ENCODE results near the gene HOXC6. TPM values are rescaled to one million over a fixed set of nuclear protein-coding genes. Genes with fewer than 3 reads are reported as not detected.

The HOXC6 gene
- total and polyA plus RNA-seq, 2 donors (not counting 3 experiments of a cell fraction or from before 2014, with no cell fraction given), result 0.58 to 0.72 TPM

DNA sequence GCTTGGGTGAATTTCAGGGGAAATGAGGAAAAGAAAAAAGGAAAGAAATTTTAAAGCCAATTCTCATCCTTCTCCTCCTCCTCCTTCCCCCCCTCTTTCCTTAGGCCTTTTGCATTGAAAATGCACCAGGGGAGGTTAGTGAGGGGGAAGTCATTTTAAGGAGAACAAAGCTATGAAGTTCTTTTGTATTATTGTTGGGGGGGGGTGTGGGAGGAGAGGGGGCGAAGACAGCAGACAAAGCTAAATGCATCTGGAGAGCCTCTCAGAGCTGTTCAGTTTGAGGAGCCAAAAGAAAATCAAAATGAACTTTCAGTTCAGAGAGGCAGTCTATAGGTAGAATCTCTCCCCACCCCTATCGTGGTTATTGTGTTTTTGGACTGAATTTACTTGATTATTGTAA lies 27.3 kb downstream of the HOXC6 start:
- POLR2A ChIA-PET, result no interaction called here
- Histone ChIP-seq H3K4me2 (ENCODE audit: insufficient read depth, low read length) (no peak overlapping the region), H3K9me1 (replicated peaks; ENCODE audit: control insufficient read depth, extremely low read depth, insufficient read depth, low read length) (no peaks in the 10 kb centered on the region), H4K20me1 (replicated peaks; ENCODE audit: control insufficient read depth, extremely low read depth, insufficient read depth, low read length) (no peaks in the 10 kb centered on the region), H3K4me1 (ENCODE audit: control insufficient read depth, extremely low read depth, insufficient read depth, low read length) (no peaks in the 10 kb centered on the region), H3K27ac (ENCODE audit: insufficient read depth, low read depth, low read length) (no peak overlapping the region), H3K79me2 (ENCODE audit: control insufficient read depth, insufficient read depth, low read length) (no peaks in the 10 kb centered on the region), H3K4me3 (replicated peaks in 1 of 3; ENCODE audit: insufficient read depth in 1 of 3, low read depth in 1 of 3, low read length in 3 of 3) (no peak overlapping the region), H3K27me3 (ENCODE audit: control insufficient read depth in 2 of 2, insufficient read depth in 2 of 2, low read length in 2 of 2) (peaks cover 77 to 90% of the 10 kb centered on the region in 2 experiments), H3K9ac (replicated peaks; ENCODE audit: extremely low read depth, insufficient read depth, low read length) (no peak overlapping the region), H3K36me3 (ENCODE audit: control insufficient read depth in 2 of 2, extremely low read depth in 1 of 2, insufficient read depth in 2 of 2, low read length in 2 of 2) (no peaks in the 10 kb centered on the region), H2AFZ (ENCODE audit: low read depth, low read length) (no peak overlapping the region), H3K9me3 (replicated peaks; ENCODE audit: control insufficient read depth, insufficient read depth, low read length) (no peaks in the 10 kb centered on the region)
- CTCF ChIA-PET, result interaction anchor here (1.3 kb wide), 1 partner anchor 27 kb away, joined by 4 read pairs; no protein-coding TSS in a partner anchor
- intact Hi-C loops (cut with micrococcal nuclease) (no loop called here), dilution Hi-C loops (cut with MboI; ENCODE audit: extremely low pct_ligation_motif_present, low sequenced_read_pairs) (no loop called here)
- TF ChIP-seq POLR2AphosphoS5 (IDR thresholded peaks at IDR 0.05; ENCODE audit: insufficient read depth, low read depth, low read length), result no peak
- TF ChIP-seq, protein P1, sequence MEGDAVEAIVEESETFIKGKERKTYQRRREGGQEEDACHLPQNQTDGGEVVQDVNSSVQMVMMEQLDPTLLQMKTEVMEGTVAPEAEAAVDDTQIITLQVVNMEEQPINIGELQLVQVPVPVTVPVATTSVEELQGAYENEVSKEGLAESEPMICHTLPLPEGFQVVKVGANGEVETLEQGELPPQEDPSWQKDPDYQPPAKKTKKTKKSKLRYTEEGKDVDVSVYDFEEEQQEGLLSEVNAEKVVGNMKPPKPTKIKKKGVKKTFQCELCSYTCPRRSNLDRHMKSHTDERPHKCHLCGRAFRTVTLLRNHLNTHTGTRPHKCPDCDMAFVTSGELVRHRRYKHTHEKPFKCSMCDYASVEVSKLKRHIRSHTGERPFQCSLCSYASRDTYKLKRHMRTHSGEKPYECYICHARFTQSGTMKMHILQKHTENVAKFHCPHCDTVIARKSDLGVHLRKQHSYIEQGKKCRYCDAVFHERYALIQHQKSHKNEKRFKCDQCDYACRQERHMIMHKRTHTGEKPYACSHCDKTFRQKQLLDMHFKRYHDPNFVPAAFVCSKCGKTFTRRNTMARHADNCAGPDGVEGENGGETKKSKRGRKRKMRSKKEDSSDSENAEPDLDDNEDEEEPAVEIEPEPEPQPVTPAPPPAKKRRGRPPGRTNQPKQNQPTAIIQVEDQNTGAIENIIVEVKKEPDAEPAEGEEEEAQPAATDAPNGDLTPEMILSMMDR (IDR thresholded peaks at IDR 0.05; ENCODE audit: extremely low read depth in 1 of 2, insufficient read depth in 1 of 2, low read depth in 1 of 2, low read length in 2 of 2), result no peak
- no peak for TF ChIP-seq POLR2A (IDR thresholded peaks at IDR 0.05; ENCODE audit: low read depth, low read length)
- TF ChIP-seq EZH2 (IDR thresholded peaks at IDR 0.05; ENCODE audit: borderline replicate concordance, low read depth, low read length, severe bottlenecking), result no peak
- no peak for TF ChIP-seq JUN (IDR thresholded peaks at IDR 0.05; ENCODE audit: borderline replicate concordance, insufficient read depth, insufficient read length, low read depth)
- TF ChIP-seq GATA2 (IDR thresholded peaks at IDR 0.05; ENCODE audit: insufficient read depth, insufficient read length, low read depth, low read length), result no peak
- TF ChIP-seq, protein P2, sequence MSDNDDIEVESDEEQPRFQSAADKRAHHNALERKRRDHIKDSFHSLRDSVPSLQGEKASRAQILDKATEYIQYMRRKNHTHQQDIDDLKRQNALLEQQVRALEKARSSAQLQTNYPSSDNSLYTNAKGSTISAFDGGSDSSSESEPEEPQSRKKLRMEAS (IDR thresholded peaks at IDR 0.05; ENCODE audit: insufficient read depth, insufficient read length), result no peak
- TF ChIP-seq MYC (IDR thresholded peaks at IDR 0.05; ENCODE audit: low read depth, low read length), result no peak
- no peak for TF ChIP-seq FOS (IDR thresholded peaks at IDR 0.05; ENCODE audit: borderline replicate concordance, insufficient read depth, low read length)
- no peak for FAIRE-seq
- no peak for DNase-seq (ENCODE audit: low read depth, low spot score)
- BruUV-seq (replicated peaks), result no TSS peak
